Sigmoid colon (tissue), 7 donors: ENCODE measurements around the gene LPAR2. TPM values are rescaled to one million over a fixed set of nuclear protein-coding genes. Genes with fewer than 3 reads are reported as not detected.
A peak's percentile ranks its signal among the peaks of the same experiment; 100 is the strongest.

ENCODE experiments used
- DNase-seq: peaks from one replicate; pipeline ENCODE4 v3.0.0-alpha.2; 2019
- H3K27ac ChIP-seq, 4 donors: fragments of 200-600 bp; sonication (generic); one replicate each; pipeline ENCODE4 v1.5.1; 2016 to 2019; ENCODE audit warnings: mild to moderate bottlenecking in 1 of 4
- H3K27me3 ChIP-seq, 3 donors: fragments of 200-600 bp; sonication (generic); one replicate each; pipeline ENCODE4 v1.5.1; 2019; ENCODE audit warnings: mild to moderate bottlenecking in 1 of 3
- H3K36me3 ChIP-seq, 4 donors: fragments of 200-600 bp; sonication (generic); one replicate each; pipeline ENCODE4 v1.5.1; 2016 to 2019
- H3K4me1 ChIP-seq, 4 donors: fragments of 200-600 bp; sonication (generic); one replicate each; pipeline ENCODE4 v1.5.1; 2017 to 2019
- H3K4me3 ChIP-seq, 4 donors: fragments of 200-600 bp; sonication (generic); one replicate each; pipeline ENCODE4 v1.5.1; 2017 to 2019; ENCODE audit warnings: mild to moderate bottlenecking in 2 of 4, moderate library complexity in 1 of 4
- H3K9me3 ChIP-seq, 4 donors: fragments of 200-600 bp in 3 of 4; sonication (generic) in 3 of 4; one replicate each; pipeline versions ENCODE4 v1.5.1 to v1.6.1; 2013 to 2019
- EP300 ChIP-seq, 4 donors: sonication (generic); formaldehyde crosslinking; IDR thresholded peaks; one replicate each; pipeline ENCODE4 v1.6.1; 2017; ENCODE audit warnings: antibody characterized with exemption in 4 of 4
- POLR2A ChIP-seq, 2 donors: fragments of 450-650 bp; IDR thresholded peaks; one replicate each; pipeline ENCODE4 v1.6.1; 2016; ENCODE audit warnings: antibody characterized with exemption in 2 of 2, mild to moderate bottlenecking in 2 of 2, moderate library complexity in 2 of 2
- POLR2AphosphoS5 ChIP-seq, 4 donors: sonication (generic); formaldehyde crosslinking; IDR thresholded peaks; one replicate each; pipeline ENCODE4 v1.6.1; 2017; ENCODE audit warnings: antibody characterized with exemption in 4 of 4
- WGBS, 2 donors: extraction: QIAGEN DNeasy Blood & Tissue Kit; methylation state at CpG; one replicate each; pipeline ENCODE4 v1.1.7; 2013; 5-methylcytosine and 5-hydroxymethylcytosine counted together
- intact Hi-C: fragments of 100-400 bp; cut with DNase I; formaldehyde crosslinking; loops from one replicate; pipeline ENCODE4 v1.15.1; 2023
- polyA plus RNA-seq, 3 donors: library from polyadenylated mRNA; stranded (reverse); fragments of 200-250 nt; gene quantifications; one replicate each; pipeline ENCODE4 v1.2.3, GENCODE V29; 2013
- total RNA-seq, 4 donors: library from RNA; depleted of rRNA; stranded (reverse); fragments of >200 nt; gene quantifications; one replicate each; pipeline ENCODE4 v1.1.0, GENCODE V29; 2016
- TF ChIP-seq, protein P1 (sequence below), 4 experiments: fragments of 450-650 bp in 3 of 4; fragments of 200-600 bp in 1 of 4; IDR thresholded peaks; one replicate each; pipeline ENCODE4 v1.5.1; 2016 to 2019; ENCODE audit warnings: antibody characterized with exemption in 4 of 4, mild to moderate bottlenecking in 3 of 4, moderate library complexity in 2 of 4
- donor health status: healthy with polysubstance abuse.
- donor health status: Bipolar disorder and iron deficiency.
- donor health status: healthy.

LPAR2 gene
- total and polyA plus RNA-seq, 7 donors: 0.33 to 19.9 (median 3.6) TPM

DNA sequence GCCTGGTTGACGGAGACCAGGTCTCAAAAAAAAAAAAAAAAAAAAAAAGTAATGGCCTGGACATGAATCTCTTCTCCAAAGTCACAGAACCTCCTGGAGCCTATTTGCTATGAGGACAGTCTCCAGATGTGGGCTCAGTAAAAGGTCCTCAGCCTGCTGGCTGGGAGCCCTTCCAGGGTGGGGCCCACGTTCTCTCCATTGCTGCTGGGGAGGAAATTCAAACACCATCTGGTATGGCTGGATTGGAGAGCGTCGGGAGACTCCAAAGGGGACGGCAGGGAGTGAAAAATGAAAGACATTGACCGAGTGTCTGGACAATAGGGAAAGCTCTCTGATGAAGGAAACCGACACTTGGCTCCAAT, 8.2 kb downstream of the LPAR2 start:
- intact Hi-C loops: no loop called here
- TF ChIP-seq POLR2A (IDR thresholded peaks at IDR 0.05): no peak
- TF ChIP-seq, protein P1, sequence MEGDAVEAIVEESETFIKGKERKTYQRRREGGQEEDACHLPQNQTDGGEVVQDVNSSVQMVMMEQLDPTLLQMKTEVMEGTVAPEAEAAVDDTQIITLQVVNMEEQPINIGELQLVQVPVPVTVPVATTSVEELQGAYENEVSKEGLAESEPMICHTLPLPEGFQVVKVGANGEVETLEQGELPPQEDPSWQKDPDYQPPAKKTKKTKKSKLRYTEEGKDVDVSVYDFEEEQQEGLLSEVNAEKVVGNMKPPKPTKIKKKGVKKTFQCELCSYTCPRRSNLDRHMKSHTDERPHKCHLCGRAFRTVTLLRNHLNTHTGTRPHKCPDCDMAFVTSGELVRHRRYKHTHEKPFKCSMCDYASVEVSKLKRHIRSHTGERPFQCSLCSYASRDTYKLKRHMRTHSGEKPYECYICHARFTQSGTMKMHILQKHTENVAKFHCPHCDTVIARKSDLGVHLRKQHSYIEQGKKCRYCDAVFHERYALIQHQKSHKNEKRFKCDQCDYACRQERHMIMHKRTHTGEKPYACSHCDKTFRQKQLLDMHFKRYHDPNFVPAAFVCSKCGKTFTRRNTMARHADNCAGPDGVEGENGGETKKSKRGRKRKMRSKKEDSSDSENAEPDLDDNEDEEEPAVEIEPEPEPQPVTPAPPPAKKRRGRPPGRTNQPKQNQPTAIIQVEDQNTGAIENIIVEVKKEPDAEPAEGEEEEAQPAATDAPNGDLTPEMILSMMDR (IDR thresholded peaks at IDR 0.05): no peak
- TF ChIP-seq EP300 (IDR thresholded peaks at IDR 0.05): no peak
- no peak for TF ChIP-seq POLR2AphosphoS5 (IDR thresholded peaks at IDR 0.05)
- Histone ChIP-seq H3K4me1 (peaks cover 0 to 10% (median 0%) of the 10 kb centered on the region in 4 donors), H3K27ac (no peak overlapping the region), H3K4me3 (no peak overlapping the region), H3K9me3 (no peaks in the 10 kb centered on the region), H3K36me3 (no peaks in the 10 kb centered on the region), H3K27me3 (peaks cover 8 to 46% (median 36%) of the 10 kb centered on the region in 3 donors)
- DNase-seq: no peak
- 75 to 82% methylated on average over 7 of the region's 7 CpGs for WGBS, 2 donors

DNA sequence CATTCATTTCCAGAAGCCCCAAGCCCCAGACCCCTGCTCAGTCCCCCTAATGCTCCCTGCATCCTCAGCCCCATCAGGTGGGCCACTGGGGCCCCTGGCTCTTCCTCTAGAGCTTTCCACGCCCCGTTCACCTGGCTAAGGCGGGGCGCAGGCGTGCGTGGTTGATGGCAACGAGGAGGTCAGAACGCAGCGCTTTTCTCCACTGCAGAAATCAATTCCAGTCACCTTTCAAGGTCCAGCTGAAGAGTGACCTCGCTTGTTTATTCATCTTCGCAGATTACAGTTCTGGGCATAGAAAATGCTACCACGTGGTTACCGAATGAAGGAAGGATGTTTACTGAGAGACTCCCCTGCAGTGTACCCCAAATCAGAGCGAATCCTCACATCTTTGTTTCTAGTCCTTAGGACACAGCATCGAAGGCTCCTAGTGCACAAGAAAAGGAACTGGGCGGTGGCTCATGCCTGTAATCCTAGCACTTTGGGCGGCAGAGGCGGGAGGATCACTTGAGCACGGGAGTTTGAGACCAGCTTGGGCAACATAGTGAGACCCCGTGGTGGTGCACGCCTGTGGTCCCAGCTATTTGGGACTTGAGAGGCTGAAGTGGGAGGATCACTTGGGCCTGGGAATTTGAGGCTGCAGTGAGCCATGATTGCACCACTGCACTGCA, 8.7 kb downstream of the LPAR2 start:
- TF ChIP-seq, protein P1 (IDR thresholded peaks at IDR 0.05): no peak
- no peak for TF ChIP-seq POLR2AphosphoS5 (IDR thresholded peaks at IDR 0.05)
- no peak for TF ChIP-seq EP300 (IDR thresholded peaks at IDR 0.05)
- no peak for TF ChIP-seq POLR2A (IDR thresholded peaks at IDR 0.05)
- intact Hi-C loops: no loop called here
- no peak overlapping the region for H3K4me3 ChIP-seq

DNA sequence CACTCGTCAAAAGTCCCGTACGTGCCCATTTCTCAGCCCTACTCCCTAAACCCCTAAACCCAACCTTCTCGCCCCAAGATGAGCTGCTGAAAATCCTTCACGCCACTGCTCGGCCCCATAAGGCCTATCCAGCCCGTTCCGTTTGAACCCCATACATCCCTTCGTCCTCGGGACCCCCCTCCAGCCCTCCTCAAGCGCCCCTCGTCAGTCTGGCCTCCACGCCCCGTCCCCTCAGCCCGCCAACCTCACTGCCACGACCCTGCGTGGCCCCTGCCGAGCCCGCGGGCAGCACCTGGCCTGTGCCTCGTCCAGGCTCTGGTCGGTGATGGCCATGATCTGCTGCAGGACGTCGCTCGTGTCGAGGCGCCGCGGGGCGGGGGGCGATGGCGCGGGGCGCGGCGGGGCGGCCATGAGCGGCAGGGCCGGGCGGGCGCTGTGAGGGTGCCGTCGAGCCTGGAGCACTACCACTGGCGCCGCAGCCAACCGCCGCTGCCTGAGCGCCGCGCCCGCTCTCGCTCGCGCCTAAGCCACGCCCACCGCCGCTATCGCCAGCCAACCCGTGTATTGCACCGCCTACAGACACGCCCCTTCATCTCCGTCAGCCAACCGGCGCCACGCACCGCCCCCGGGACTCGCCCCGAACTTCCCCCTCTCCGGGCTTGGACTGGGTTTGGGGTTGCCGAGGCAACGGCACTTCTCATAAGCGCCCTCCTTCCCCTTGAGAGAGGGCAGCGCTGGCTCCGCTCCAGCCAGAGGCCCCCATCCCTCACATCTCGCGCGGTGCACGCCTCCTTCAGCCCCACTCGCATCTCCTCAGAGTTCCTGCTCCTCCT, 9.6 kb downstream of the LPAR2 start, which contains the start of gene PBX4:
PBX4 (minus strand) TSS at position 469 of the 833 bp plus-strand sequence; CDS start at position 411, 58 bp downstream.
- Histone ChIP-seq H3K27ac (no peak within 1 kb of the TSS), H3K4me3 (peak within 1 kb of the TSS in 3 of 4 donors; percentile 28 to 40 (median 35))
- DNase-seq: peak; percentile 89

More for the DNA sequence above, 8.7 kb downstream of the LPAR2 start:
- H3K36me3 ChIP-seq: no peaks in the 10 kb centered on the region
- H3K27ac ChIP-seq: no peak overlapping the region
- peaks cover 8 to 51% (median 36%) of the 10 kb centered on the region in 3 donors for H3K27me3 ChIP-seq
- no peaks in the 10 kb centered on the region for H3K9me3 ChIP-seq
- DNase-seq: no peak
- 36 to 64% methylated on average over 21 of the region's 21 CpGs for WGBS, 2 donors
- peaks cover 0 to 10% (median 0%) of the 10 kb centered on the region in 4 donors for H3K4me1 ChIP-seq

DNA sequence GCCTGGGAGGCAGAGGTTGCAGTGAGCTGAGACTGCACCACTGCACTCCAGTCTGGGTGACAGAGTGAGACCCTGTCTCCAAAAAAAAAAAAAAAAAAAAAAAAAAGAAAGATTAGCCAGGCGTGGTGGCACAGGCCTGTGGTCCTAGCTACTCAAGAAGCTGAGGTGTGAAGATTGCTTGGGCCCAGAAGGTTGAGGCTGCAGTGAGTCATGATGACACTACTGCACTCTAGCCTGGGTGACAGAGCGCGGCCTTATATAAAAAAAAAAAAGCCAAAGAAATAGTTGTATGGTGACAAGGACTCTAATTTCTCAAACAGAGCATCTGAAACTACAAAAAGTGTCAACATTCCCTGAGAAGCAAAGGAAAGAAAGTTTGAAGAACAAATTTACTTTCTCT, 12.9 kb downstream of the LPAR2 start:
- no peaks in the 10 kb centered on the region for H3K36me3 ChIP-seq
- intact Hi-C loops: no loop called here
- no peak overlapping the region for H3K27ac ChIP-seq
- TF ChIP-seq, protein P1 (IDR thresholded peaks at IDR 0.05): no peak
- TF ChIP-seq EP300 (IDR thresholded peaks at IDR 0.05) (no peak), POLR2AphosphoS5 (IDR thresholded peaks at IDR 0.05) (no peak), POLR2A (IDR thresholded peaks at IDR 0.05) (no peak)
- no peaks in the 10 kb centered on the region for H3K9me3 ChIP-seq
- H3K4me3 ChIP-seq: no peak overlapping the region
- peaks cover 0 to 10% (median 0%) of the 10 kb centered on the region in 4 donors for H3K4me1 ChIP-seq
- DNase-seq: no peak
- WGBS, 2 donors: 86 to 87% methylated on average over 3 of the region's 3 CpGs
- H3K27me3 ChIP-seq: peaks cover 8 to 65% (median 36%) of the 10 kb centered on the region in 3 donors

More for the DNA sequence above, 9.6 kb downstream of the LPAR2 start, which contains the start of gene PBX4:
- 6 to 7% methylated on average over 80 of the region's 80 CpGs for WGBS, 2 donors
- peaks cover 8 to 60% (median 36%) of the 10 kb centered on the region in 3 donors for H3K27me3 ChIP-seq
- H3K4me1 ChIP-seq: peaks cover 0 to 10% (median 0%) of the 10 kb centered on the region in 4 donors
- TF ChIP-seq EP300 (IDR thresholded peaks at IDR 0.05): no peak
- no peak for TF ChIP-seq POLR2A (IDR thresholded peaks at IDR 0.05)
- TF ChIP-seq, protein P1 (IDR thresholded peaks at IDR 0.05): no peak
- no peak for TF ChIP-seq POLR2AphosphoS5 (IDR thresholded peaks at IDR 0.05)
- no peaks in the 10 kb centered on the region for H3K36me3 ChIP-seq
- intact Hi-C loops: no loop called here
- no peaks in the 10 kb centered on the region for H3K9me3 ChIP-seq
